ENCODE data around the gene ARHGEF3. TPM values are rescaled to one million over a fixed set of nuclear protein-coding genes. Genes with fewer than 3 reads are reported as not detected.
A peak's percentile ranks its signal among the peaks of the same experiment; 100 is the strongest.

Gene ARHGEF3
- total RNA-seq, 2 experiments from 2014 or later = 63.0 to 66.5 TPM

DNA sequence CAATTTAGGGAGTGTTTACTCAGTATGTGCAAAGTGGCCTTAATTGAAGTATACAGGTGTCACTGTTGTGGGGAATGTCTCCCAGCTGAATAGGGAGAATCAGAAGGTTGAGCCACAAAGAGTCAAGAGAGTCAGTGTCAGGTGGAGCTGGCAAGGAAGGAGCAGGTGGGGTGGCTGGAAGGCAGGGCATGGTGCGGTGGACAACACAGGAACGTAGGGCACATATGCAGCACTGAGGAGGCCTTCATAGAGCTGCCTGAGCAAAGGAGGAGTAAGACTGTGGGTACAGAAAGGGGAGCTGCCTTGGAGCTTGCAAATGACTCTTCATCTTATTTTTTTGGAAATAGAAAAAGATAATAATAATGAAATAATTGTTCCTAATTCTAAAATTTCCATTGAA lies 20.0 kb downstream of the ARHGEF3 start:
- Mint-ChIP-seq H3K27me3 (no peaks in the 10 kb centered on the region), H3K4me1 (ENCODE audit: low read depth) (peaks cover 93% of the 10 kb centered on the region), H3K9me3 (peaks cover 3% of the 10 kb centered on the region), H3K27ac (peak overlapping the region; percentile 92), H3K4me3 (no peak overlapping the region), H3K36me3 (ENCODE audit: low read depth) (peaks cover 61% of the 10 kb centered on the region)
- no peak for ATAC-seq
- TF ChIP-seq, protein P1, sequence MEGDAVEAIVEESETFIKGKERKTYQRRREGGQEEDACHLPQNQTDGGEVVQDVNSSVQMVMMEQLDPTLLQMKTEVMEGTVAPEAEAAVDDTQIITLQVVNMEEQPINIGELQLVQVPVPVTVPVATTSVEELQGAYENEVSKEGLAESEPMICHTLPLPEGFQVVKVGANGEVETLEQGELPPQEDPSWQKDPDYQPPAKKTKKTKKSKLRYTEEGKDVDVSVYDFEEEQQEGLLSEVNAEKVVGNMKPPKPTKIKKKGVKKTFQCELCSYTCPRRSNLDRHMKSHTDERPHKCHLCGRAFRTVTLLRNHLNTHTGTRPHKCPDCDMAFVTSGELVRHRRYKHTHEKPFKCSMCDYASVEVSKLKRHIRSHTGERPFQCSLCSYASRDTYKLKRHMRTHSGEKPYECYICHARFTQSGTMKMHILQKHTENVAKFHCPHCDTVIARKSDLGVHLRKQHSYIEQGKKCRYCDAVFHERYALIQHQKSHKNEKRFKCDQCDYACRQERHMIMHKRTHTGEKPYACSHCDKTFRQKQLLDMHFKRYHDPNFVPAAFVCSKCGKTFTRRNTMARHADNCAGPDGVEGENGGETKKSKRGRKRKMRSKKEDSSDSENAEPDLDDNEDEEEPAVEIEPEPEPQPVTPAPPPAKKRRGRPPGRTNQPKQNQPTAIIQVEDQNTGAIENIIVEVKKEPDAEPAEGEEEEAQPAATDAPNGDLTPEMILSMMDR (IDR thresholded peaks at IDR 0.05) = no peak
- DNase-seq = no peak
- CTCF ChIA-PET = interaction anchor here (0.8 to 15.2 kb wide), 7 partner anchors 10 to 207 kb away, joined by 3 to 212 read pairs (median 3); partner anchors contain the start of gene ARHGEF3
- POLR2A ChIA-PET = interaction anchor here (1.3 to 3.5 kb wide), 4 partner anchors 13 to 28 kb away, joined by 4 to 25 read pairs (median 8); partner anchors contain the start of gene ARHGEF3
- intact Hi-C loops (cut with micrococcal nuclease) = no loop called here

DNA sequence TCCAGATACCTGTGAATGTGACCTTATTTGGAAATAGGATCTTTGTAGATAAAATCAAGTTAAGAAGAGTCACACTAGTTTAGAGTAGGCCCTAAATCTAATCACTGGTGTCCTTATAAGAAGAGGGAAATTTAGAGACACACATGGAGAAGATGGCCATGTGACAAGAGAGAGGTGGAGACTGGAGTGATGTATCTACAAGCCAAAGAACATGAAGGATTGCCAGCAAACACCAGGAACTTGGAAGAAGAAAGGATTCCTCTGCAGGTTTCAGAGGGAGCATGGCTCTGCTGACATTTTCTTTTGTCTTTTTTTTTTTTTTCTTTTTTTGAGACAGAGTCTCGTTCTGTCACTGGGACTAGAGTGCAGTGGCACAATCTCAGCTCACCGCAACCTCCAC lies 20.8 kb downstream of the ARHGEF3 start:
- TF ChIP-seq, protein P1 (IDR thresholded peaks at IDR 0.05) = no peak
- Mint-ChIP-seq H3K27me3 (no peaks in the 10 kb centered on the region), H3K9me3 (peaks cover 3% of the 10 kb centered on the region), H3K27ac (peak overlapping the region; percentile 92), H3K4me1 (ENCODE audit: low read depth) (peaks cover 91% of the 10 kb centered on the region), H3K36me3 (ENCODE audit: low read depth) (peaks cover 58% of the 10 kb centered on the region), H3K4me3 (no peak overlapping the region)
- CTCF ChIA-PET = interaction anchor here (1.4 to 15.2 kb wide), 2 partner anchors 19 to 23 kb away, joined by 3 to 212 read pairs; partner anchors contain the start of gene ARHGEF3
- POLR2A ChIA-PET = no interaction called here
- DNase-seq (no peak), ATAC-seq (no peak)
- intact Hi-C loops (cut with micrococcal nuclease) = no loop called here

DNA sequence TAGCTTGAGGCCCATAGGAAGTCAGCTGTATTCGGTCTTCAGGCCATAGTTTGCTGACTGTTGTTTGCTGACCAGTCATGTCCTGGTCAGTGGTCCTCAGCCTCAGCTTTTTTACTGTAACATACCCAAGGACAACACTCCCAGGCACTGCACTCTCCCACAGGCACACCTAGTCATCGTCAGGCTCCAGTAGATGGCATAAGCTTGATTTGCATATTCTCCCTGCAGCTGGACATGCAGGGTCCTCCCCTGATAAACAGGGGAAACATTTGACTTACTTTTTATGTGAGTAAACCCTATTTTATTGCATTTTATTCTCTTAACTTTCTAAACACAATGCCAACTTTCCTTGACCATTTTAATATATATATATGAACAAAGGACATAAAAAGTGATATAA lies 22.9 kb downstream of the ARHGEF3 start:
- Mint-ChIP-seq H3K4me1 (ENCODE audit: low read depth) (peaks cover 89% of the 10 kb centered on the region), H3K27me3 (no peaks in the 10 kb centered on the region), H3K9me3 (peaks cover 3% of the 10 kb centered on the region), H3K36me3 (ENCODE audit: low read depth) (peaks cover 55% of the 10 kb centered on the region), H3K4me3 (no peak overlapping the region), H3K27ac (peak overlapping the region; percentile 72)
- POLR2A ChIA-PET = interaction anchor here (1.1 to 1.7 kb wide), 5 partner anchors 9 to 26 kb away, joined by 3 to 6 read pairs (median 5); no protein-coding TSS in a partner anchor
- intact Hi-C loops (cut with micrococcal nuclease) = no loop called here
- CTCF ChIA-PET = interaction anchor here (1.1 to 15.2 kb wide), 3 partner anchors 10 to 75 kb away, joined by 4 to 212 read pairs (median 4); partner anchors contain the start of gene ARHGEF3
- TF ChIP-seq, protein P1 (IDR thresholded peaks at IDR 0.05) = no peak
- ATAC-seq (no peak), DNase-seq (no peak)

DNA sequence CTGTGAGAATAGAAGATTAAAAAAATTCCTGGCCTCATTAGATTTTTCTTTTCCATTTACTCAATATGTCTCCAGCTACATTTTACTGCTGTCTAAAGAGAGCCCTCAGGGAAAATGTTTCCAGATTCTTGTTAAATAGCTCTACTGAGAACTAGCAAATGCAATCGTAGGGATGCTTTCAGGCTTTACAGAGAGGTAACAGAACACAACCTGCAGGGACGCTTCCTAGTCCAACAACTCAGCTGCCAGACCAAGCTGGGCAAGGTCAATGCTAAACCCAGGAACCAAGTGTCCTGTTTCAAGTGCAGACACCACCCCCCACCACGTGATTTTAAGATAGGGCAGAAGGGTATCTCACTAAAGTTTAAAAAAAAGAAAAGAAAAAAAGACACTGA lies 25.2 kb downstream of the ARHGEF3 start:
- no peak overlapping the region for H3K4me3 Mint-ChIP-seq
- TF ChIP-seq, protein P1 (IDR thresholded peaks at IDR 0.05) = no peak
- CTCF ChIA-PET = interaction anchor here (2.0 to 2.1 kb wide), 2 partner anchors 14 to 23 kb away, joined by 11 to 15 read pairs; no protein-coding TSS in a partner anchor
- intact Hi-C loops (cut with micrococcal nuclease) = no loop called here
- H3K9me3 Mint-ChIP-seq = peaks cover 3% of the 10 kb centered on the region
- H3K4me1 Mint-ChIP-seq (ENCODE audit: low read depth) = peaks cover 84% of the 10 kb centered on the region
- POLR2A ChIA-PET = interaction anchor here (1.1 kb wide), 1 partner anchor 18 kb away, joined by 3 read pairs; no protein-coding TSS in a partner anchor
- no peaks in the 10 kb centered on the region for H3K27me3 Mint-ChIP-seq
- peaks cover 59% of the 10 kb centered on the region for H3K36me3 Mint-ChIP-seq (ENCODE audit: low read depth)
- ATAC-seq = no peak
- H3K27ac Mint-ChIP-seq = peak overlapping the region; percentile 66
- no peak for DNase-seq

DNA sequence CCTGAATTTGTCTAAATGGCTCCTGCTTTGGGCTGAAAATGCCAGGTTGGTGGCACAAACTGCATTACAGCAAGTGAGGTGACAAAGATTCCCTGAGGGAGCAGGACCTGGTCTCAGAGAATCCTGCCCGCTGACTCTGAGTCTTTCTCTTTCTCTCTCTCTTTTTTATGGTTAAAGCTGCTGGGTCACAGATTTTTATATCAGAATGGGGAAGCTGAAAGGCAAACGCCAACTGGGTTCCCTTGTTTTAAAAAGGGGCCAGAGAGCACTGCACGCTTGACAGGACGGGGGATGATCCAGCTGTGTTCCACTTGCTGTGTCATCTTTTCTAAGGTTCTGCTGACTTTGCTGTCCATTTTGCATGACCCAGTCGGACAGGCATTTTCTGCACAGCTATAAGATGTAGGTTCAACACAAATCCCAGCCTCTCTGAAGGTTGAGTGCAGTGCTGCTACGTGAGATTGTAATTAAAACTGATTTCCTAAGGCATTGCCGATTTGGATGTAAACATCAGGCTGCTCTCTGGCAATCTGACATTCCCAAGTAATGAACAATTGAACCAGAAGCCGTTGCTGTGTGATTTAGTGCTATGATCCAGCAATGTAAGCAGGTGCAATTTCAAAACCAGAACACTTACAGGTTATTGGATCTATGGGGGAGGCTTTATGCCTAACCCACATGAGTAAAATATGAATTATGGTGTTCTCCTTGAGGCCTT lies 25.8 kb downstream of the ARHGEF3 start:
- ChIA-PET POLR2A (interaction anchor here (0.7 to 1.4 kb wide), 3 partner anchors 12 to 21 kb away, joined by 3 read pairs; no protein-coding TSS in a partner anchor), CTCF (interaction anchor here (1.2 to 2.1 kb wide), 4 partner anchors 11 to 220 kb away, joined by 4 to 15 read pairs (median 8); no protein-coding TSS in a partner anchor)
- no peaks in the 10 kb centered on the region for H3K27me3 Mint-ChIP-seq
- intact Hi-C loops (cut with micrococcal nuclease) = no loop called here
- peaks cover 3% of the 10 kb centered on the region for H3K9me3 Mint-ChIP-seq
- H3K36me3 Mint-ChIP-seq (ENCODE audit: low read depth) = peaks cover 63% of the 10 kb centered on the region
- peak overlapping the region; percentile 22 for H3K4me3 Mint-ChIP-seq
- DNase-seq = no peak
- H3K27ac Mint-ChIP-seq = peak overlapping the region; percentile 79
- H3K4me1 Mint-ChIP-seq (ENCODE audit: low read depth) = peaks cover 87% of the 10 kb centered on the region
- ATAC-seq = no peak
- TF ChIP-seq, protein P1 (IDR thresholded peaks at IDR 0.05) = no peak

Data from activated CD8-positive, alpha-beta T cell treated with anti-CD3 and anti-CD28 coated beads for 36 hours (primary cell).